C4-2B (cell line): ENCODE data around the gene PELI2.

ENCODE experiments used
- ZFX ChIP-seq: fragments of 450-650 bp; IDR thresholded peaks from 2 replicates; pipeline ENCODE4 v1.6.1; 2017
- TF ChIP-seq, protein P1 (sequence below): fragments of 450-650 bp; conservative IDR thresholded peaks from 2 replicates; pipeline ENCODE4 v1.5.1; 2017; ENCODE audit warnings: mild to moderate bottlenecking

GRCh38 chr14:56127156-56127555, 8.9 kb downstream of the PELI2 start:
- TF ChIP-seq, protein P1, sequence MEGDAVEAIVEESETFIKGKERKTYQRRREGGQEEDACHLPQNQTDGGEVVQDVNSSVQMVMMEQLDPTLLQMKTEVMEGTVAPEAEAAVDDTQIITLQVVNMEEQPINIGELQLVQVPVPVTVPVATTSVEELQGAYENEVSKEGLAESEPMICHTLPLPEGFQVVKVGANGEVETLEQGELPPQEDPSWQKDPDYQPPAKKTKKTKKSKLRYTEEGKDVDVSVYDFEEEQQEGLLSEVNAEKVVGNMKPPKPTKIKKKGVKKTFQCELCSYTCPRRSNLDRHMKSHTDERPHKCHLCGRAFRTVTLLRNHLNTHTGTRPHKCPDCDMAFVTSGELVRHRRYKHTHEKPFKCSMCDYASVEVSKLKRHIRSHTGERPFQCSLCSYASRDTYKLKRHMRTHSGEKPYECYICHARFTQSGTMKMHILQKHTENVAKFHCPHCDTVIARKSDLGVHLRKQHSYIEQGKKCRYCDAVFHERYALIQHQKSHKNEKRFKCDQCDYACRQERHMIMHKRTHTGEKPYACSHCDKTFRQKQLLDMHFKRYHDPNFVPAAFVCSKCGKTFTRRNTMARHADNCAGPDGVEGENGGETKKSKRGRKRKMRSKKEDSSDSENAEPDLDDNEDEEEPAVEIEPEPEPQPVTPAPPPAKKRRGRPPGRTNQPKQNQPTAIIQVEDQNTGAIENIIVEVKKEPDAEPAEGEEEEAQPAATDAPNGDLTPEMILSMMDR, result no peak
- no peak for TF ChIP-seq ZFX
